Kidney (tissue), 14 donors: ENCODE data around the gene TTC7B. TPM values are rescaled to one million over a fixed set of nuclear protein-coding genes. Genes with fewer than 3 reads are reported as not detected.
A peak's percentile ranks its signal among the peaks of the same experiment; 100 is the strongest.

Source experiments
- DNase-seq, 5 donors: peaks; one replicate each; pipeline ENCODE4 v3.0.0-alpha.2; 2013 to 2020
- FAIRE-seq: peaks from 2 replicates; lab custom pipeline; 2012; peaks lifted over from hg19 to GRCh38; lab: Jason Lieb, UNC
- H3K27ac ChIP-seq, 2 donors: one replicate each; pipeline ENCODE4 v1.7.0; 2013; ENCODE audit warnings: low read depth in 2 of 2, low read length in 2 of 2, inconsistent platforms in 1 of 2
- H3K27me3 ChIP-seq: one replicate; pipeline ENCODE4 v1.7.1; 2013; ENCODE audit warnings: low read length, inconsistent platforms; ENCODE audit not compliant: control insufficient read depth, insufficient read depth
- H3K36me3 ChIP-seq, 3 donors: one replicate each; pipeline versions ENCODE4 v1.7.0 to v1.7.1; 2013; ENCODE audit warnings: low read length in 3 of 3, control low read depth in 1 of 3, inconsistent platforms in 1 of 3; ENCODE audit not compliant: insufficient read depth in 3 of 3, control insufficient read depth in 2 of 3
- H3K4me1 ChIP-seq, 3 donors: one replicate each; pipeline versions ENCODE4 v1.7.0 to v1.7.1; 2013; ENCODE audit warnings: low read length in 3 of 3, inconsistent platforms in 1 of 3, low read depth in 1 of 3; ENCODE audit not compliant: control insufficient read depth in 2 of 3, insufficient read depth in 2 of 3
- H3K4me3 ChIP-seq, 3 donors: one replicate each; pipeline versions ENCODE4 v1.7.0 to v1.8.1; 2013; ENCODE audit warnings: low read length in 3 of 3, control low read depth in 1 of 3, inconsistent platforms in 1 of 3
- H3K9ac ChIP-seq, 3 donors: one replicate each; pipeline versions ENCODE4 v1.7.0 to v1.7.1; 2013; ENCODE audit warnings: low read length in 3 of 3, control low read depth in 1 of 3, inconsistent platforms in 1 of 3
- H3K9me3 ChIP-seq, 3 donors: one replicate each; pipeline versions ENCODE4 v1.7.0 to v1.7.1; 2013; ENCODE audit warnings: low read length in 3 of 3, control low read depth in 1 of 3, inconsistent platforms in 1 of 3; ENCODE audit not compliant: control insufficient read depth in 2 of 3, insufficient read depth in 1 of 3
- intact Hi-C: fragments of 100-400 bp; cut with DNase I; formaldehyde crosslinking; loops from one replicate; pipeline ENCODE4 v1.11.1; 2022
- polyA plus RNA-seq: library from polyadenylated mRNA; stranded (reverse); fragments of 350-450 nt; fragmentation: Illumina TruSeq; extraction: RNeasy Lipid Tissue Mini Kit (QIAGEN cat#74804); gene quantifications from one replicate; pipeline ENCODE4 v1.2.3, GENCODE V29; 2014; ENCODE audit warnings: low read depth, low replicate concordance; ENCODE audit not compliant: insufficient read depth
- total RNA-seq: library from RNA; stranded (reverse); fragmentation: NEBNext Ultra II Directional; extraction: Animal tissue kit (Norgen Biotek cat#: 25700); gene quantifications from one replicate; pipeline ENCODE4 v1.2.1, GENCODE V29; 2021
- TF ChIP-seq, protein P1 (sequence below): IDR thresholded peaks from 3 replicates; pipeline ENCODE4 v1.5.1; 2012; ENCODE audit warnings: mild to moderate bottlenecking, moderate library complexity, borderline replicate concordance; ENCODE audit not compliant: insufficient read depth; ENCODE audit errors: extremely low read depth
- donor health status: control.
- donor health status: control.
- donor health status: control.
- donor health status: control.
- donor health status: control.
- donor health status: DM: yes; HTN: yes; CAD: no.
- donor health status: Normal renal cell carcinoma (clear cell type).

The TTC7B gene
- total and polyA plus RNA-seq, 2 donors from 2014 or later = 23.4 to 48.3 TPM

DNA sequence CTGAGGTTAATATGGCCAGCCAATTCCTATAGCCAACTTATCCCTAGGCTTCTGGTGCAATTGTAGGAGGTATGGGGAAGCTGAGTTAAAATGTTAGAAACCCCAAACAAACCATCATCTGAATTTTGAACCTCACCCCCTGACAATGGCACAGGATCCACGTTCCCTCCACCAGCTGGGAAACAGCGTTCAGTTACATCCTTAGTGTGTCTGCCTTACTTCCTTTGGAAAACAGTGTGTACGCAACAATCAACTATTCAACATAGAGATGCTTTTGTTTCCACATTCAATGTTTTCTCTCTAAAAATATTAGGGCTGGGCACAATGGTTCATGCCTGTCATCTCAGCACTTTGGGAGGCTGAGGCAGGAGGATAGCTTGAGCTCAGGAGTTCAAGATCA lies 203.4 kb downstream of the TTC7B start:
- H3K9ac ChIP-seq = no peak overlapping the region
- peak overlapping the region in 1 of 2 donors; percentile 33 for H3K27ac ChIP-seq
- DNase-seq (no peak), FAIRE-seq (no peak)
- no peaks in the 10 kb centered on the region for H3K27me3 ChIP-seq
- H3K4me1 ChIP-seq = peaks cover 0 to 2% (median 0%) of the 10 kb centered on the region in 3 donors
- no peak overlapping the region for H3K4me3 ChIP-seq
- intact Hi-C loops = no loop called here
- TF ChIP-seq, protein P1, sequence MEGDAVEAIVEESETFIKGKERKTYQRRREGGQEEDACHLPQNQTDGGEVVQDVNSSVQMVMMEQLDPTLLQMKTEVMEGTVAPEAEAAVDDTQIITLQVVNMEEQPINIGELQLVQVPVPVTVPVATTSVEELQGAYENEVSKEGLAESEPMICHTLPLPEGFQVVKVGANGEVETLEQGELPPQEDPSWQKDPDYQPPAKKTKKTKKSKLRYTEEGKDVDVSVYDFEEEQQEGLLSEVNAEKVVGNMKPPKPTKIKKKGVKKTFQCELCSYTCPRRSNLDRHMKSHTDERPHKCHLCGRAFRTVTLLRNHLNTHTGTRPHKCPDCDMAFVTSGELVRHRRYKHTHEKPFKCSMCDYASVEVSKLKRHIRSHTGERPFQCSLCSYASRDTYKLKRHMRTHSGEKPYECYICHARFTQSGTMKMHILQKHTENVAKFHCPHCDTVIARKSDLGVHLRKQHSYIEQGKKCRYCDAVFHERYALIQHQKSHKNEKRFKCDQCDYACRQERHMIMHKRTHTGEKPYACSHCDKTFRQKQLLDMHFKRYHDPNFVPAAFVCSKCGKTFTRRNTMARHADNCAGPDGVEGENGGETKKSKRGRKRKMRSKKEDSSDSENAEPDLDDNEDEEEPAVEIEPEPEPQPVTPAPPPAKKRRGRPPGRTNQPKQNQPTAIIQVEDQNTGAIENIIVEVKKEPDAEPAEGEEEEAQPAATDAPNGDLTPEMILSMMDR = no peak
- no peaks in the 10 kb centered on the region for H3K36me3 ChIP-seq
- no peaks in the 10 kb centered on the region for H3K9me3 ChIP-seq

GRCh38 chr14:90611936-90612335 lies 204.3 kb downstream of the TTC7B start:
- Histone ChIP-seq H3K9ac (no peak overlapping the region), H3K9me3 (no peaks in the 10 kb centered on the region), H3K4me3 (no peak overlapping the region), H3K27ac (peak overlapping the region in 1 of 2 donors; percentile 33), H3K27me3 (no peaks in the 10 kb centered on the region), H3K4me1 (peaks cover 0 to 2% (median 0%) of the 10 kb centered on the region in 3 donors), H3K36me3 (no peaks in the 10 kb centered on the region)
- intact Hi-C loops = no loop called here
- TF ChIP-seq, protein P1 = no peak
- FAIRE-seq = no peak
- peak in 1 of 5 donors; percentile 55 for DNase-seq

GRCh38 chr14:90611501-90611900 lies 204.7 kb downstream of the TTC7B start:
- H3K4me1 ChIP-seq = peaks cover 0 to 2% (median 0%) of the 10 kb centered on the region in 3 donors
- H3K9me3 ChIP-seq = no peaks in the 10 kb centered on the region
- H3K36me3 ChIP-seq = no peaks in the 10 kb centered on the region
- FAIRE-seq (no peak), DNase-seq (no peak)
- TF ChIP-seq, protein P1 = no peak
- intact Hi-C loops = no loop called here
- no peak overlapping the region for H3K4me3 ChIP-seq
- H3K27me3 ChIP-seq = no peaks in the 10 kb centered on the region
- no peak overlapping the region for H3K27ac ChIP-seq
- no peak overlapping the region for H3K9ac ChIP-seq

GRCh38 chr14:90610346-90611040 lies 205.7 kb downstream of the TTC7B start:
- Histone ChIP-seq H3K27me3 (no peaks in the 10 kb centered on the region), H3K4me1 (peaks cover 0 to 2% (median 0%) of the 10 kb centered on the region in 3 donors), H3K27ac (no peak overlapping the region), H3K9ac (no peak overlapping the region), H3K4me3 (no peak overlapping the region), H3K36me3 (no peaks in the 10 kb centered on the region), H3K9me3 (no peaks in the 10 kb centered on the region)
- intact Hi-C loops = no loop called here
- TF ChIP-seq, protein P1 = no peak
- DNase-seq (no peak), FAIRE-seq (no peak)
